Fibroblast of mammary gland (primary cell): Measurements from ENCODE around the gene METTL25B.

Experiments
- DNase-seq: peaks from one replicate; pipeline ENCODE4 v3.0.0-alpha.2; 2010; ENCODE audit warnings: low read depth
- H3K4me3 ChIP-seq: 2 replicates; pipeline ENCODE4 v1.5.1; 2011; ENCODE audit warnings: low read depth, mild to moderate bottlenecking, low read length, moderate library complexity; ENCODE audit not compliant: control insufficient read depth
- CTCF ChIP-seq: conservative IDR thresholded peaks from 2 replicates; pipeline ENCODE4 v1.5.1; 2011; ENCODE audit warnings: low read depth, low read length, inconsistent platforms; ENCODE audit not compliant: control insufficient read depth, insufficient read depth

Gene METTL25B

GRCh38 chr1:156703336-156703735 lies 24.9 kb upstream of the METTL25B start:
- DNase-seq = no peak
- no peak for TF ChIP-seq CTCF
- no peak overlapping the region for H3K4me3 ChIP-seq

- H3K4me3 ChIP-seq = no peak overlapping the region
- TF ChIP-seq CTCF = no peak
- DNase-seq = no peak
Measured at GRCh38 chr1:156703741-156704140, 24.5 kb upstream of the METTL25B start.

- no peak for DNase-seq
- H3K4me3 ChIP-seq = peak overlapping the region; percentile 43
- no peak for TF ChIP-seq CTCF
Measured at GRCh38 chr1:156704166-156704711, 24.0 kb upstream of the METTL25B start.

GRCh38 chr1:156704930-156705320 lies 23.3 kb upstream of the METTL25B start:
- DNase-seq = peak; percentile 78
- H3K4me3 ChIP-seq = peak overlapping the region; percentile 43
- no peak for TF ChIP-seq CTCF

- peak; percentile 28 for DNase-seq
- no peak for TF ChIP-seq CTCF
- H3K4me3 ChIP-seq = peak within 1 kb of the TSS; percentile 43
Measured at GRCh38 chr1:156705321-156705917, 22.9 kb upstream of the METTL25B start, which contains the start of gene CRABP2. Gene CRABP2, minus strand, starts transcription at chr1:156705583. Its CDS starts 137 bp downstream, at chr1:156705446.

GRCh38 chr1:156705918-156706656 lies 22.2 kb upstream of the METTL25B start:
- DNase-seq = peak; percentile 67
- H3K4me3 ChIP-seq = peak overlapping the region; percentile 43
- TF ChIP-seq CTCF = peak; percentile 58
